H1 (cell line): ENCODE measurements around the gene IRF8. TPM values are rescaled to one million over a fixed set of nuclear protein-coding genes. Genes with fewer than 3 reads are reported as not detected.

Experiments used
- ATF2 ChIP-seq: IDR thresholded peaks from 2 replicates; pipeline ENCODE4 v1.6.1; 2012; ENCODE audit warnings: low read length, inconsistent platforms
- EZH2 ChIP-seq: fragments of 200-600 bp; sonication (generic); IDR thresholded peaks from 2 replicates; pipeline ENCODE4 v1.7.1; 2012; ENCODE audit warnings: low read depth, mild to moderate bottlenecking, moderate library complexity, low read length, inconsistent platforms; ENCODE audit not compliant: severe bottlenecking
- HDAC2 ChIP-seq, 2 experiments: fragments of 300-600 bp in 1 of 2; sonication (generic) in 1 of 2; IDR thresholded peaks; 2 replicates each; pipeline ENCODE4 v1.6.1; 2011 to 2012; ENCODE audit warnings: low read depth in 2 of 2, low read length in 2 of 2, mild to moderate bottlenecking in 2 of 2, moderate library complexity in 2 of 2, borderline replicate concordance in 1 of 2, inconsistent platforms in 1 of 2
- SRF ChIP-seq: IDR thresholded peaks from 2 replicates; pipeline ENCODE4 v1.6.1; 2011; ENCODE audit warnings: mild to moderate bottlenecking, low read depth, low read length, moderate library complexity
- TCF12 ChIP-seq: IDR thresholded peaks from 2 replicates; pipeline ENCODE4 v1.6.1; 2011; ENCODE audit warnings: low read depth, mild to moderate bottlenecking, low read length
- polyA plus RNA-seq, 7 experiments: library from polyadenylated mRNA; depleted of rRNA in 3 of 7; stranded (reverse) in 5 of 7; unstranded in 2 of 7; fragments of >200 nt in 5 of 7; fragments of 200-250 nt in 2 of 7; gene quantifications; 1 replicate in 5 of 7; 2 replicates in 1 of 7; 4 replicates in 1 of 7; pipeline versions ENCODE4 v1.2.1 to v1.2.3, GENCODE V29; 2011 to 2013; ENCODE audit warnings: missing spikeins in 2 of 7, mixed read lengths in 2 of 7
- total RNA-seq: library from RNA; stranded (reverse); fragmentation: NEBNext Ultra II Directional; extraction: Animal tissue kit (Norgen Biotek cat#: 25700); gene quantifications from 2 replicates; pipeline ENCODE4 v1.2.1, GENCODE V29; 2021

The IRF8 gene
- total and polyA plus RNA-seq, 2 of the 8 experiments (the other 6 are each of a cell fraction or from before 2014, with no cell fraction given) = 0.35 to 2.0 TPM

GRCh38 chr16:85868495-85868894, 30.5 kb upstream of the IRF8 start (continued):
- TF ChIP-seq EZH2 = no peak
- TF ChIP-seq HDAC2 (IDR thresholded peaks at IDR 0.05; ENCODE audit: borderline replicate concordance in 1 of 2, low read depth in 2 of 2, low read length in 2 of 2) = no peak
- TF ChIP-seq ATF2 = no peak
- TF ChIP-seq SRF = no peak
- TF ChIP-seq TCF12 = no peak
